ENCODE results near the gene MYRIP. TPM values are rescaled to one million over a fixed set of nuclear protein-coding genes. Genes with fewer than 3 reads are reported as not detected.

The MYRIP gene
- total and polyA plus RNA-seq, 2 of the 4 experiments (the other 2 are of a cell fraction): not detected

GRCh38 chr3:40097131-40098117 lies 288.0 kb downstream of the MYRIP start (continued):
- TF ChIP-seq MAFK (IDR thresholded peaks at IDR 0.05; ENCODE audit: low read depth, low read length): no peak

DNA sequence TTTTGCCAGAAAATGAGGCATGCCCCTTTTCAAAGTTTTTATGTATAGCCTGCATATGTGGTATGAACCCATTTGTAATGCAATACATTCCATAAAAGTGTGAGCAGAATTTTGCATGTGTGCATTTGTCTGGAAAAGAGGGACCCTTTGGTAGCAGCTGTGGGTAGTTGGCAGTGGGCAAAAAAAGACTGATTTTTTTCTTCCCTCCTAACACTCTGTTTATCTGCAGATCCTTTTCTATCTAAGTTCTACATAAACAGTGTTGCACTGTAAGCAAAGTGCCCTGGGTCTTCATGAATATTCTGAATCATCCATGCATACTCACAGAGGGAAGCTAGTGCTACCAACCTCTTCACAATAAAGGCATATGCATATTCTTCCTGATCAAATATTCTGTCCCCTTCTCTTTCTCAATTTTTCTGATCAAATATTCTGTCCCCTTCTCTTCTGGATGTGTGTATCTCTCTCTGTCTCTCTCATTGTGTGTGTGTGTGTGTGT lies 288.9 kb downstream of the MYRIP start:
- intact Hi-C loops (cut with micrococcal nuclease): no loop called here
- Histone ChIP-seq H4K8ac (ENCODE audit: low read depth in 2 of 2, low read length in 2 of 2) (no peak overlapping the region), H3K4ac (ENCODE audit: low read depth, low read length) (no peak overlapping the region), H3K18ac (ENCODE audit: low read depth, low read length) (no peak overlapping the region), H4K91ac (ENCODE audit: insufficient read depth, low read depth, low read length) (no peak overlapping the region), H3K14ac (replicated peaks; ENCODE audit: low read depth, low read length) (no peak overlapping the region), H3K56ac (ENCODE audit: extremely low read depth, insufficient read depth, low read length) (no peak overlapping the region), H3K9me1 (ENCODE audit: insufficient read depth, low read length) (no peaks in the 10 kb centered on the region), H4K5ac (ENCODE audit: low read depth, low read length) (no peak overlapping the region), H3K4me3 (ENCODE audit: insufficient read depth, low read depth, low read length) (no peak overlapping the region), H3K36me3 (ENCODE audit: control insufficient read depth, insufficient read depth, low read length) (no peaks in the 10 kb centered on the region), H3K4me1 (ENCODE audit: control insufficient read depth, insufficient read depth, low read length) (no peaks in the 10 kb centered on the region), H3K27ac (ENCODE audit: insufficient read depth, low read length) (no peak overlapping the region), H3K4me2 (ENCODE audit: low read depth, low read length) (no peak overlapping the region), H2AFZ (replicated peaks; ENCODE audit: low read length, poor library complexity) (no peak overlapping the region), H3K27me3 (ENCODE audit: control insufficient read depth, insufficient read depth, low read length) (no peaks in the 10 kb centered on the region), H2BK20ac (ENCODE audit: low read depth, low read length) (no peak overlapping the region), H4K20me1 (ENCODE audit: insufficient read depth, low read length) (no peaks in the 10 kb centered on the region), H2BK15ac (ENCODE audit: low read depth, low read length) (no peak overlapping the region), H3K23ac (ENCODE audit: low read depth, low read length) (no peak overlapping the region), H2BK120ac (ENCODE audit: low read depth, low read length) (no peak overlapping the region), H3K9ac (ENCODE audit: low read depth, low read length) (no peak overlapping the region), H2AK9ac (replicated peaks; ENCODE audit: low read depth, low read length, poor library complexity) (no peak overlapping the region), H2AK5ac (ENCODE audit: low read depth, low read length) (no peak overlapping the region), H2BK5ac (ENCODE audit: low read depth, low read length, poor library complexity, severe bottlenecking) (no peak overlapping the region), H3K9me3 (ENCODE audit: control insufficient read depth, insufficient read depth, low read length) (peaks cover 24% of the 10 kb centered on the region), H3K79me1 (ENCODE audit: low read depth in 1 of 2, low read length in 2 of 2) (no peaks in the 10 kb centered on the region)
- DNase-seq (no peak), ATAC-seq (ENCODE audit: low read depth) (no peak)
- BruUV-seq (replicated peaks): no TSS peak
- dilution Hi-C loops (cut with HindIII; ENCODE audit: low sequenced_read_pairs, unreplicated experiment): no loop called here
- in situ Hi-C loops (cut with MboI; ENCODE audit: low sequenced_read_pairs): no loop called here
- ChIA-PET POLR2A (ENCODE audit: unreplicated experiment) (no interaction called here), CTCF (no interaction called here)
- TF ChIP-seq CHD1 (IDR thresholded peaks at IDR 0.05; ENCODE audit: low read depth, low read length) (no peak), FOS (IDR thresholded peaks at IDR 0.05; ENCODE audit: low read depth, low read length) (no peak), BHLHE40 (IDR thresholded peaks at IDR 0.05; ENCODE audit: low read depth, low read length) (no peak), RCOR1 (IDR thresholded peaks at IDR 0.05; ENCODE audit: insufficient replicate concordance, low read length) (no peak), POLR2A (IDR thresholded peaks at IDR 0.05; ENCODE audit: low read depth, low read length) (no peak), CTCF (conservative IDR thresholded peaks at IDR 0.05; ENCODE audit: low read depth, low read length) (no peak), RAD21 (IDR thresholded peaks at IDR 0.05; ENCODE audit: low read length) (no peak), MAFK (IDR thresholded peaks at IDR 0.05; ENCODE audit: low read depth, low read length) (no peak), NFE2L2 (IDR thresholded peaks at IDR 0.05; ENCODE audit: low read depth, low read length) (no peak), RFX5 (IDR thresholded peaks at IDR 0.05; ENCODE audit: low read depth, low read length) (no peak), CEBPB (IDR thresholded peaks at IDR 0.05; ENCODE audit: low read depth, low read length) (no peak), ELK1 (IDR thresholded peaks at IDR 0.05; ENCODE audit: borderline replicate concordance, low read depth, low read length) (no peak)
- TF ChIP-seq, protein P1, sequence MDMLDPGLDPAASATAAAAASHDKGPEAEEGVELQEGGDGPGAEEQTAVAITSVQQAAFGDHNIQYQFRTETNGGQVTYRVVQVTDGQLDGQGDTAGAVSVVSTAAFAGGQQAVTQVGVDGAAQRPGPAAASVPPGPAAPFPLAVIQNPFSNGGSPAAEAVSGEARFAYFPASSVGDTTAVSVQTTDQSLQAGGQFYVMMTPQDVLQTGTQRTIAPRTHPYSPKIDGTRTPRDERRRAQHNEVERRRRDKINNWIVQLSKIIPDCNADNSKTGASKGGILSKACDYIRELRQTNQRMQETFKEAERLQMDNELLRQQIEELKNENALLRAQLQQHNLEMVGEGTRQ (IDR thresholded peaks at IDR 0.05; ENCODE audit: low read depth, low read length): no peak
